HL-60/S4 (cell line): ENCODE measurements around the gene ZNF814.
"Not testable (repeated sequence)": the region's sequence is repeated elsewhere in the genome, so short reads cannot be mapped to it uniquely, and the experiment has no call there.

ENCODE experiments used
- in situ Hi-C: fragments of 300-500 bp; cut with MboI; formaldehyde crosslinking; loops from 2 replicates; pipeline ENCODE4 v1.14.3; 2022; ENCODE audit warnings: low sequenced_read_pairs

The ZNF814 gene

DNA sequence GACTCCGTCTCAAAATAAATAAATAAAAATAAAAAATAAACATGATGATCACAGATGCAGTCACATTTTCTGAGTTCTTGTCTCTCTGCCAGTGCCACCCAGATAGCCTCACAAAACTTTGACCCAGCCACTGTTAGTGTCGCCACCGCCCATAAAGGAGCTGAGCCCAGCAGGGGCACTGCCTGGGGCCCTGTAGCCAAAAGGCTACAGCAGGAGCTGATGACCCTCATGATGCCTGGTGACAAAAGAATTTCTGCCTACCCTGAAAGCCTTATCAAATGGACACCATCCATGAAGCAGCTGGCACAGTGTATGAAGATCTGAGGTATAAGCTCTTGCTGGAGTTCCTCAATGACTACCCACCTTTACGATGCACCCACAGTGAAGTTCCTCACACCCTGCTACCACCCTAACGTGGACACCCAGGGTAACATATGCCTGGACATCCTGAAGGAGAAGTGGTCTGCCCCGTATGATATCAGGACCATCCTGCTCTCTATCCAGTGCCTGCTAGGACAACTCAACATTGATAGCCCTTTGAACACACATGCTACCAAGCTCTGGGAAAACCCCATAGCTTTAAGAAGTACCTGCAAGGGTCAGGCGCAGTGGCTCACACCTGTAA is 20.9 kb downstream of the ZNF814 start:
- in situ Hi-C loops = no loop called here

DNA sequence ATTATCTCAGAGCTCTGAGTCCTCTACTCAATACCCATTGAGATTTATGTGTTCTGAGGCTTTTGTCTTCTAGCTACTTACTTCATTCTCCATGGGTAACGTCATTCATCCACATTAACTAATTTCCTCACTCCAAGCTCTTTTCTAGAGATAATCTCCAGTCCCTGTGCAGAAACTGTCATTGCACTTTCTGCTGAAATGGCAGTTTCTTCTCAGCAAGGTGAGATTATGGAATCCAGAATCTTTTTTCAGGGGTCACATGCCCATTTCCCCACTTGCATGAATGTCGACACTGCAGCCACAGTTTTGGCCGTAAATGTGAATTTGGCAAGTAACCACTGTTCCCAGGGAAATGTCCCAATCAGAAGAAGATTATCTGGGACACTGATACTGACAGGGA is 26.5 kb downstream of the ZNF814 start:
- in situ Hi-C loops = not testable (repeated sequence)

DNA sequence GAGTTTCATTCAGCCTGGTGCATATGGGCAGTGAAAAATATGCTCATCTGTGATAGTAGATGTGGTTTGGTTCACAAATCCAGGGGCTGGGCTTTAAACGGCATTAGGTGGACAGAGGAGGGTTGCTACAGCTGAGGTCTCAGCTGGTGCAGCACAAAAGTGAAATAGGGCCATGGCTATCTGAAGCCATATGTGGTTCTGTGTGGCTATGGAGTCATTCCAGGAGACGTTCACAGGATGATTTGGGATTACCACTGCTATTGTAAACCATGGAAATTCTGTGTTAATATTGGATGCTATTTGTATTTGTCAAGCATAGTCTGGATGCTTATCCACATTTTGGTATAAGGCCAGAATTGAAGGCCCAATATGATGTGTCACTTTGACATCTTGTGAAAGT is 34.7 kb downstream of the ZNF814 start:
- in situ Hi-C loops = not testable (repeated sequence)

DNA sequence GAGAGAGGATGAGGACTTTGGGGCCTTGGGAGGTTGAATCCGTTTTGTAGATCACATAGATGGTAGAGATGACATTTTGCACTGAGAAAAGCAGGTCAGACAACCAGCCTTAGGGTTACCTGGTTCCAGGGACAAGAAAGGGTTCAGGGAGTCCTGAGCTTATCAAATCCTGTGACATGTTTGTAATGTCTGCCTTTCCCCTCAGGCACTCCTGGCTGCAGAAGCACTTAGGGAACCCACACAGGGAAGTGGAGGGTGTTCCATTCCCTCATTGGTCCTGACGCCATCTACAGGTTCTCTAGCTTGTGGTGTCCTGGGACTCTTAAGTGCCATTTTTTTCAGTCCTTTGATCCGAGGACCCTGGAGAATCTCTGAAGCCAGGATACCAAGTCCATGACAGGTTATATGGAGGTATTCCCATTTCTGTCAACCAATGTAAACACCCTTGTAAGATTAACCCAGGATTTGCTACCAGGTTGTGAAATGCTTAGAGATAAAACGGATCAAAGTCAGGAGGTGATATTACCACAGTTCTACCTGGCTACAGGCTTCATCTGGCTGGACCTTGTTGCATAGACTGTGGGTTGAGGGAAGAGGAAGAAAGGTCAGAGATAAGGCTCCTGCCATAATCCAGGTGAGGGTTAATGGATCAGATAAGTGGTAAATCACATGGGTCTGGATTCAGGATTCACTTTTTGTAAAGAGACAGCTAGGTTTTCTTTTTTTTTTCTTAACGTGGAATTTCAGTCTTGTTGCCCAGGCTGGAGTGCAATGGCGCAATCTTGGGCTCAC is 36.8 kb downstream of the ZNF814 start:
- in situ Hi-C loops = not testable (repeated sequence)

DNA sequence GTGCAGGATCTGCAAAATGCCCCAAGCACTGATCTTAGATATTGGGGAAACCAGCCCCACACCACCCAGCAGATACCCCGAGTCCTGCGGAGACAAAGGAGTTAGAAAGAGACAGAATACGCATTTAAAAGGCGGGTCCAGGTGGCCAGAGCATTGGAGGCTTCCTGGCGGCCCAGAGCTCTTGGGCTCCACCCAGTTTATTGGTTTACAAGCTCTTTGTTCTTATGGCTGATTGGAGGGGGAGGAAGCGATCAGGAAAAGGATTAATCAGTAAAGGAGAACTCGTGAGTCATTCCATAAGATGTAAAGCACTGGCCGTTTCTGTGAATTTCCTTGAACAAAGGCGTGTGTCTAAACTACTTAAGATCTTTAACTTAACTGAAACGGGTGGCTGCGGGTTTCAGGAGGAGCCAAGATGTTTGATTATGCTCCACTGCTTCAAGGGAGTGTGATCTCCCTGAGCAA is 38.3 kb downstream of the ZNF814 start:
- in situ Hi-C loops = no loop called here

DNA sequence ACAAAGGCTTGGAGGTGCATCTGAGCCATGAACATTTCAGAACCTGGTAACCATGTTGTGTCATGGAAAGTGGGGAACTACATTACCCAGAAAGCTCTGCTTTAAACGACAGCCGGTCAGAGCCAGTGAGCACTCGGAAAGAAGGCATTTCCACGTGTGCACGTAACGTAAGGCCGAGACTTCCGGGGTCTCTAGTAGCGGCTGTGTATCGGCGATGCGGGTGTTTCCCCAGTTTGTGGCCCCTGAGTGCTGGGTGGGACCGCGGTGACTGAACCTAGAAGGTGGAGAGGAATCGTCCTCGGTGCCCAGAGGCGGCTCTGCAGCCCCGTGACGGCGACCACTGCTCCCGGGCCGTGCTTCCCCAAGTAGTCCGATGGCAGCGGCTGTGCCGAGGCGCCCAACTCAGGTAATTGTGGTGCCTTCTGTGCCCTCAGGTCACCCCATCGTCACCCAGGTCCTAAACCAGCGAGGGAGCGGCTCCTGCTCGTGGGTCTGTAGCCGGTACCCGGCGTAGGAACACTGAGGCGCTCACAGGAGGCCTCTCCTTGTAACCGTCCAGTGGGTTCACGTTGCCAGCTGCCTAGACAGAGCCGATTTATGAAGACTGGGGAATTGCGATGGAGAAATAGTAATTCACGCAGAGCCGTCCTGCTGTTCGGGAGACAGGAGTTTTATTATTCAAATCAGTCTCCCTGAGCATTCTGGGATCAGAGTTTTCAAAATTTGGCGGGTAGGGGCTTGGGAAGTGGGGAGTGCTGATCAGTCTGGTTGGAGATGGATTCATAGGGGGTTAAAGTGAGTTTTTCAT is 39.0 kb downstream of the ZNF814 start, which contains the start of gene ZNF587:
TSS of gene ZNF587 (plus strand) at position 194 of the 808 bp plus-strand sequence. CDS start at position 374, 180 bp downstream.
- in situ Hi-C loops = not testable (repeated sequence)

DNA sequence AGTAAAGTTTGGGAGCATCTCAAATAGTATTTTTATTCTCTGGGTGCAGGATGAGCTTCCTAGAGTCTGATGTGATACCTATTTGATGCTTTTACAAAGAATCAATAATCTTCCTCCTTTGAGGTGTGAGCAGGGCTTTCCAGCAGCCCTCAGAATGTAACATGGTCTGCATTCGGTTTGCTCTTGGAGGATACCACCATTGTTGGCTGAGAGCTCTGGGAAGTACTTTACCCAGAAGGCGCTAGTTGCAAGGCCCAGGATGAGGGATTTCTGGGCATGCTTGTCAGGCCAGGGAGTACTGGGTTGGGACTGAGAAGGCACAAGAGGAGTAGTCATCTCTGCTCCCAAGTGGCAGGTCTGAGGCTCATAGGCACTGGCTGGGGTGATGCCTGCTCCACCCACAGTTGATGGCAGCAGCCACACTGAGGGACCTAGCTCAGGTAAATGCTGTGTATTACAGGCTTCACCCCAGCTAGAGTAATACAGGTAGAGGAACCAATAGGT is 39.6 kb downstream of the ZNF814 start:
- in situ Hi-C loops = not testable (repeated sequence)

DNA sequence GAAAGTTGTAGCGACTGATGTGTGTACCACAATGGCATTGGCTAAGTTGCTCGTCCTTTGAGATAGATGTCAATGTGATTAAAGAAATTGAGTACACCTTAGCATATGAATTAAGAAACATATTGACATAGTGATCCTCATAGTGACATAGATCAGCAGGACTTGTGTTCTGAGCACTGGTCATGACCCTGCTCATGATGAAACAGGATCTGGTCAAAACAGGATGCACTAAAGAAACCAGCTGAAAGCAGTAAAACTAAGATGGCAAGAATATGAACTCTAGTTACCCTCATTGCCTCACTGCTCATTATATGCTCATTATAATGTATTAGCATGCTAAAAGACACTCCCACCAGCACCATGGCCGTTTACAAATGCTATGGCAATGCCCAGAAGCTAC is 41.7 kb downstream of the ZNF814 start:
- in situ Hi-C loops = not testable (repeated sequence)

DNA sequence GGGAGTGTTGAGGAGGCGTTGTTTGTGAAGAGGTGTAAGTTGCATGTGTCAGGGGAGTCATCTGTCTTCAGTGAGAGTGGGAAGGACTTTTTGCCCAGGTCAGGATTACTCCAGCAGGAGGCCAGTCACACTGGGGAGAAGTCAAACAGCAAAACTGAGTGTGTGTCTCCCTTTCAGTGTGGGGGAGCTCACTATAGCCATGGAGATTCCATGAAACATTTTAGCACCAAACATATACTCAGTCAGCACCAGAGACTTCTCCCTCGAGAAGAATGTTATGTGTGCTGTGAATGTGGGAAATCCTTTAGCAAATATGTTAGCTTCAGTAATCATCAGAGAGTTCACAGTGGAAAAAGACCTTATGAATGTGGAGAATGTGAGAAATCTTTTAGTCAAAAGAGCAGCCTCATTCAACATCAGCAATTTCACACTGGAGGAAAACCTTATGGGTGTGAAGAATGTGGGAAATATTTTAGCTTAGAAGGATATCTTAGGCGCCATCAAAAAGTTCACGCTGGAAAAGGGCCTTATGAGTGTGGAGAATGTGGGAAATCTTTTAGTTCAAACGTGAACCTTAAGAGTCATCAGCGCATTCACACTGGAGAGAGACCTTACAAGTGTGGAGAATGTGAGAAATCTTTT is 47.6 kb downstream of the ZNF814 start:
- in situ Hi-C loops = no loop called here

DNA sequence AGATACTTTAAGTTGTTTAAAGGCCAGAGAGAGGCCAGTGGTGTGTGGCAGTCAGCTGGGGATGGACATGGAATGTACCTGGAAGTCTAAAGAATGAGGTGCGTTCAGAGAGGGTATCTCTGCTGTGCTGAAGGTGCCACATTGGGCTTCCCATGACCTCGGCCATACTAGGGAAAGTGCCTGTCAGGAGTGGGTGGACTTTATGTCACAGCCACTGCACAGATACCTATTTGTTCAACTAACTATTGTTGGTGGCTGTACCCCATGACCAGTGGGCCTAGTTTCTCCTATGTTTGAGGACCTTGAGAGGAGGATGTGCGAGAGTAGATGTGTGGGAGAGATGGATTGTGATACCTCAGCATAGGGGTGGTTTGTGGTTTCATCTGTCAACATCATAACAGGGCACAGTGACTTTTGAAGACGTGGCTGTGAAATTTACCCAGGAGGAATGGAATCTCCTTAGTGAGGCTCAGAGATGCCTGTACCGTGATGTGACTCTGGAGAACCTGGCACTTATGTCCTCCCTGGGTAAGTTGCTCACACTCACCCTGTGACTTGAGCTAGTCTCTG is 50.1 kb downstream of the ZNF814 start:
- in situ Hi-C loops = not testable (repeated sequence)

DNA sequence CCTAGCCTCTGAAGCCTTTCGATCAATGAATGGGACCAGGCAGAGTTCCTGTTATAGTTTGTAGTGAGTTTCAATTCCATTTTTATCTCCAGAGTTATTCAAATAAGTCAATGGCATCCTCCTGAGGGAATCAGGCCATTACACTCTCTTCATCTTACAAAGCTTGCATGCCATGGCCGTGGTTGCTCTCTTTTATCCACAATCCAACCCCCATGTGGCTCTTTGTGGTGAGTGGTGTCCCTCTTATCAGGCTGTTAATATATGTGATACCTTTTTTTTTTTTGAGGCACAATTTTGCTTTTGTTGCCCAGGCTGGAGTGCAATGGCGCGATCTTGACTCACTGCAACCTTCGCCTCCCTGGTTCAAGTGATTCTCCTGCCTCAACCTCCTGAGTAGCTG is 51.8 kb downstream of the ZNF814 start:
- in situ Hi-C loops = not testable (repeated sequence)

DNA sequence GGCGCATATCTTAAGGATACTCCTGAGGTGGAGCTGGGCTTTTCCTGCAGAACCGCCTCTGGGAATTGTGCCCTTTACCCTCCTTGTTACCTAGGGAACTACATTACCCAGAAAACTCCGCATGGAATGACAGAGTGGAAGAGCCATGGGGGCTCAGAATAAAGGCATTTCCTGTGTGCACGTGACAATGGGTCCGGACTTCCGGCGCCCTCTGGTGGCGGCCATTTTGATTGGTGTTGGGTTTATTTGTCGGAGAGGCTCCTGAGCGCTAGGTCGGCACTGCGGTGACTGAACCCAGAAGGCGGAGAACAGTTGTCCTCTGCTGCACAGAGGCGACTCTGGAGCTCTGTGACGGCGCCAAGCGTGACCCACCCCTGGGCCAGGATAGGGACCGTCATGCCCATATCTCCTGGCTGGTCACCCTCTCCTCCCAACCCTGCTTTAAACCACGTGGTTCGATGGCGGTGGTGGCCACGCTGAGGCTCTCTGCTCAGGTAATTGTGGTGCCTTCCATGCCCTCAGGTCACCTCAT is 58.7 kb downstream of the ZNF814 start, which contains the start of gene ZNF587B:
TSS of gene ZNF587B (plus strand) at position 229 of the 532 bp plus-strand sequence. CDS start at position 459, 230 bp downstream.
- in situ Hi-C loops = no loop called here

DNA sequence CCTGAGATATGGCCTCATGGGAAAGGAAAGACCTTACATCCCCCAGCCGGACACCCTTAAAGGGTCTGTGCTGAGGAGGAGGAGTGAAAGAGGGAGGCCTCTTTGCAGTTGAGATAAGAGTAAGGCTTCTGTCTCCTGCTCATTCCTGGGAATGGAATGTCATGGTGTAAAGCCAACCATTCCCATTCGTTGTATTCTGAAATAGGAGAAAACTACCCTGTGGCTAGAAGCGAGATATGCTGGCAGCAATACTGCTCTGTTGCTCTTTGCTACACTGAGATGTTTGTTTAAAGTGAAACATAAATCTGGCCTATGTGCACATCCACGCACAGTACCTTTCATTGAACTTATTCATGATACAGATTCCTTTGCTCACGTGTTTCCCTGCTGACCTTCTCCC is 59.5 kb downstream of the ZNF814 start:
- in situ Hi-C loops = no loop called here

DNA sequence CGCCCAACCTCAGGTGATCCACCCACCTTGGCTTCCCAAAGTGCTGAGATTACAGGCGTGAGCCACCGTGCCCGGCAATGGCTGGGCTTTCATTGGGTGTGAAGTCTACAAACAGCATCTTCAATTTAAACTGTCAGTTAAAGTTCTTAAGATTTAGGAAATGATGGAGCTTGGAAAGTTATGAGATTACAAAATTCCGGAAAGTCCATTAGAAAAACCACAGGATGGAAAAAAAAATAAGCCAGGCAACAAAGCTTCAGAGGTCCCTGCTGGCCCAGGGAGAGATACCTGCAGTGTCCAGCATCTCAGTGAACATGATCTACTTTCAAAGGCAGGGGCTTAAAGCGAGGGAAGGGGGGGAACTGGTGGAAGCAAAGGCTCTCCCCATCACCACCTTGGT is 63.3 kb downstream of the ZNF814 start:
- in situ Hi-C loops = no loop called here

DNA sequence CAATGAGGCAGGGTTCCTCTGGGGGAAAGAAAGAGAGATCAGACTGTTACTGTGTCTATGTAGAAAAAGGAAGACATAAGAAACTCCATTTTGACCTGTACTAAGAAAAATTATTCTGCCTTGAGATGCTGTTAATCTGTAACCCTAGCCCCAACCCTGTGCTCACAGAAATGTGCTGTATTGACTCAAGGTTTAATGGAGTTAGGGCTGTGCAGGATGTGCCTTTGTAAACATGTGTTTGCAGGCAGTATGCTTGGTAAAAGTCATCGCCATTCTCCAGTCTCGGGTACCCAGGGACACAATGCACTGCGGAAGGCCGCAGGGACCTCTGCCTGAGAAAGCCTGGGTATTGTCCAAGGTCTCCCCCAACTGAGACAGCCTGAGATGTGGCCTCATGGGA is 65.2 kb downstream of the ZNF814 start:
- in situ Hi-C loops = not testable (repeated sequence)

DNA sequence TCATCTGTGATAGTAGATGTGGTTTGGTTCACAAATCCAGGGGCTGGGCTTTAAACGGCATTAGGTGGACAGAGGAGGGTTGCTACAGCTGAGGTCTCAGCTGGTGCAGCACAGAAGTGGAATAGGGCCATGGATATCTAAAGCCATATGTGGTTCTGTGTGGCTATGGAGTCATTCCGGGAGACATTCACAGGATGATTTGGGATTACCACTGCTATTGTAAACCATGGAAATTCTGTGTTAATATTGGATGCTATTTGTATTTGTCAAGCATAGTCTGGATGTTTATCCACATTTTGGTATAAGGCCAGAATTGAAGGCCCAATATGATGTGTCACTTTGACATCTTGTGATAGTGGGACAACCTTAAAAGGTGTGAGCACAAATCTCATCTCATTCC is 65.7 kb downstream of the ZNF814 start:
- in situ Hi-C loops = not testable (repeated sequence)

DNA sequence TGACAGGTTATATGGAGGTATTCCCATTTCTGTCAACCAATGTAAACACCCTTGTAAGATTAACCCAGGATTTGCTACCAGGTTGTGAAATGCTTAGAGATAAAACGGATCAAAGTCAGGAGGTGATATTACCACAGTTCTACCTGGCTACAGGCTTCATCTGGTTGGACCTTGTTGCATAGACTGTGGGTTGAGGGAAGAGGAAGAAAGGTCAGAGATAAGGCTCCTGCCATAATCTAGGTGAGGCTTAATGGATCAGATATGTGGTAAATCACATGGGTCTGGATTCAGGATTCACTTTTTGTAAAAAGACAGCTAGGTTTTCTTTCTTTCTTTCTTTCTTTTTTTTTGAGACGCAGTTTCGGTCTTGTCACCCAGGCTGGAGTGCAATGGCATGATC is 67.3 kb downstream of the ZNF814 start:
- in situ Hi-C loops = not testable (repeated sequence)

DNA sequence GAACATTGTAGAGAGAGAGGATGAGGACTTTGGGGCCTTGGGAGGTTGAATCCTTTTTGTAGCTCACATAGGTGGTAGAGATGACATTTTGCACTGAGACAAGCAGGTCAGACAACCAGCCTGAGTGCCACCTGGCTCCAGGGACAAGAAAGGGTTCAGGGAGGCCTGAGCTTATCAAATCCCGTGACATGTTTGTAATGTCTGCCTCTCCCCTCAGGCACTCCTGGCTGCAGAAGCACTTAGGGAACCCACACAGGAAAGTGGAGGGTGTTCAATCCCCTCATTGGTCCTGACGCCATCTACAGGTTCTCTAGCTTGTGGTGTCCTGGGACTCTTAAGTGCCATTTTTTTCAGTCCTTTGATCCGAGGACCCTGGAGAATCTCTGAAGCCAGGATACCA is 67.7 kb downstream of the ZNF814 start:
- in situ Hi-C loops = not testable (repeated sequence)

DNA sequence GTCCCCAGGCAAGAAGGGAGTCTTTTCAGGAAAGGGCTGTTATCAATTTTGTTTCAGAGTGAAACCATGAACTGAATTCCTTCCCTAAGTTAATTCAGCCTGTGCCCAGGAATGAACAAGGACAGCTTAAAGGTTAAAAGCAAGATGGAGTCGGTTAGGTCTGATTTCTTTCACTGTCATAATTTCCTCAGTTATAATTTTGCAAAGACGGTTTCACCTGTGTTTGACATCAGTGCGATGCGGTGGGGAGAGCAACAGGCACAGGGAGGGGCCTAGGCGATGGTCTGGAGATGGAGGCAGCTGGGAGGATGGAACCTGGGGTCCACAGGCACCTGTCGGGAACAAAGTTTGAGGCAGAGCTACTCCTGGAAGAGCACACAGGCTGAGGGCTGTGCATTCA is 68.2 kb downstream of the ZNF814 start:
- in situ Hi-C loops = no loop called here
